Colonic mucosa (tissue), 4 donors: Measurements from ENCODE around the gene NINL. TPM values are rescaled to one million over a fixed set of nuclear protein-coding genes. Genes with fewer than 3 reads are reported as not detected.

ENCODE experiments used
- DNase-seq: peaks from one replicate; pipeline ENCODE4 v3.0.0-alpha.2; 2020
- H3K27ac ChIP-seq: fragments of 200-600 bp; one replicate; pipeline ENCODE4 v1.8.0; 2021
- H3K27me3 ChIP-seq: fragments of 200-600 bp; one replicate; pipeline ENCODE4 v1.8.0; 2021
- H3K36me3 ChIP-seq: fragments of 200-600 bp; one replicate; pipeline ENCODE4 v1.8.0; 2021
- H3K4me1 ChIP-seq: fragments of 200-600 bp; one replicate; pipeline ENCODE4 v1.8.0; 2021; ENCODE audit warnings: mild to moderate bottlenecking
- H3K4me3 ChIP-seq: fragments of 200-600 bp; one replicate; pipeline ENCODE4 v1.8.0; 2021
- H3K9ac ChIP-seq, 2 donors: one replicate each; pipeline ENCODE4 v1.7.0; 2013; ENCODE audit warnings: control low read depth in 2 of 2, low read depth in 2 of 2, low read length in 2 of 2
- H3K9me3 ChIP-seq: fragments of 200-600 bp; one replicate; pipeline ENCODE4 v1.8.0; 2021
- CTCF ChIP-seq: fragments of 200-600 bp; IDR thresholded peaks from one replicate; pipeline ENCODE4 v1.8.0; 2022; ENCODE audit warnings: antibody characterized with exemption, mild to moderate bottlenecking
- intact Hi-C: fragments of 100-400 bp; cut with DNase I; formaldehyde crosslinking; loops from one replicate; pipeline ENCODE4 v1.14.1; 2022
- total RNA-seq, 2 donors: library from RNA; stranded (reverse); fragmentation: NEBNext Ultra II Directional in 1 of 2; extraction: Animal tissue kit (Norgen Biotek cat#: 25700) in 1 of 2; gene quantifications; one replicate each; pipeline ENCODE4 v1.2.1, GENCODE V29; 2021
- donor health status: healthy.
- donor health status: DM: no; HTN: no; CAD: no.
- donor health status: DM: no; HTN: no; CAD: no.

The NINL gene
- total RNA-seq, 2 donors from 2014 or later = 3.4 to 5.3 TPM

- Histone ChIP-seq H3K27ac (no peak overlapping the region), H3K4me3 (no peak overlapping the region), H3K36me3 (no peaks in the 10 kb centered on the region), H3K4me1 (no peaks in the 10 kb centered on the region), H3K27me3 (no peaks in the 10 kb centered on the region), H3K9me3 (no peaks in the 10 kb centered on the region), H3K9ac (no peak overlapping the region)
- no peak for DNase-seq
- intact Hi-C loops = no loop called here
- TF ChIP-seq CTCF = no peak
Observed at GRCh38 chr20:25466846-25467245, 118.5 kb downstream of the NINL start.

- Histone ChIP-seq H3K9me3 (no peaks in the 10 kb centered on the region), H3K27me3 (no peaks in the 10 kb centered on the region), H3K27ac (no peak overlapping the region), H3K4me3 (no peak overlapping the region), H3K36me3 (no peaks in the 10 kb centered on the region), H3K9ac (no peak overlapping the region), H3K4me1 (no peaks in the 10 kb centered on the region)
- no peak for TF ChIP-seq CTCF
- intact Hi-C loops = no loop called here
- no peak for DNase-seq
Observed at GRCh38 chr20:25465243-25466135, 119.8 kb downstream of the NINL start.

- no peak for DNase-seq
- H3K9ac ChIP-seq = no peak overlapping the region
- intact Hi-C loops = no loop called here
- H3K27me3 ChIP-seq = no peaks in the 10 kb centered on the region
- no peak for TF ChIP-seq CTCF
- H3K4me3 ChIP-seq = no peak overlapping the region
- no peak overlapping the region for H3K27ac ChIP-seq
- no peaks in the 10 kb centered on the region for H3K9me3 ChIP-seq
- no peaks in the 10 kb centered on the region for H3K36me3 ChIP-seq
- H3K4me1 ChIP-seq = no peaks in the 10 kb centered on the region
Observed at GRCh38 chr20:25464501-25465242, 120.7 kb downstream of the NINL start.

- Histone ChIP-seq H3K4me1 (no peaks in the 10 kb centered on the region), H3K9ac (no peak overlapping the region), H3K27me3 (no peaks in the 10 kb centered on the region), H3K4me3 (no peak overlapping the region), H3K9me3 (no peaks in the 10 kb centered on the region), H3K27ac (no peak overlapping the region), H3K36me3 (no peaks in the 10 kb centered on the region)
- no peak for TF ChIP-seq CTCF
- no peak for DNase-seq
- intact Hi-C loops = no loop called here
Observed at GRCh38 chr20:25461786-25462545, 123.4 kb downstream of the NINL start.

- H3K36me3 ChIP-seq = no peaks in the 10 kb centered on the region
- H3K4me3 ChIP-seq = no peak overlapping the region
- H3K9me3 ChIP-seq = no peaks in the 10 kb centered on the region
- intact Hi-C loops = no loop called here
- no peak overlapping the region for H3K27ac ChIP-seq
- TF ChIP-seq CTCF = no peak
- no peaks in the 10 kb centered on the region for H3K4me1 ChIP-seq
- DNase-seq = no peak
- H3K9ac ChIP-seq = no peak overlapping the region
- H3K27me3 ChIP-seq = no peaks in the 10 kb centered on the region
Observed at GRCh38 chr20:25461281-25461650, 124.1 kb downstream of the NINL start.
